ENCODE results near the gene UGT3A2. TPM values are rescaled to one million over a fixed set of nuclear protein-coding genes. Genes with fewer than 3 reads are reported as not detected.
"Not testable (repeated sequence)": the region's sequence is repeated elsewhere in the genome, so short reads cannot be mapped to it uniquely, and the experiment has no call there.

Gene UGT3A2
- polyA plus RNA-seq, 3 donors = not detected

DNA sequence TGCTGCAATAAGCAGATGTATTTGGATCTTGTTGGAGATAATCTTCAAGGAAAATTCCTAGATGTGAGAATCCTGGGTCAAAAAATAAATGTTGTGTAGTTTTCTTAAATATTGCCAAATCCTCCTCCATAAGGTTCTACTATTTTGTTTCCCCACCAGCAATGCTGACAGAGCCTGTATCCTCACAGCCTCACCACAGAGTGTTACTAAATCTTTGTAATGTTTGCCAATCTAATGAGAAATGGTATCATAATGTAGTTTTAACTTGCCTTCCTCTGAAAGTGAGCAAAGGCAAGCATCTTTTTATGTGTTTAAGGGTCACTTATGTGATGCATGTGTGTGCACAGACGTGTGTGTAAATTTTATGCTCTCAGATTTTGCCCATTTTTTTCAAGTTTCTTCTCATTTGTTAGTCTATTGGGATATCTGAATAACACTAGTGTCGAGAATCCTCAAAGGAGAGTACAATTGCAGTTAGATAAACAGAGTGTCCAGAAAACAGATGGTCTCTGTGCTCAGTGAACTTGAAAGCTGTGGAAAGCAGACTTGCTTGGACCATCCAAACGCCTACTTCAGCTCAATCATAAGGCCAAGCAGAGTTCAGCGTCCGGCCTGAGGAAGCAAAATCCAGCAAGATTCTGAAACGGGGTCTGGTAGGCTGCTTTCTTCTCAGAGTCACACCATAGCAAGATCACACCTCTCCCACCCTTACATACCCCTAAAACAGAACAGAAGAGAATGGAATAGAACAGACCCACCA lies 39.8 kb downstream of the UGT3A2 start:
- Histone ChIP-seq H3K27me3 (ENCODE audit: control insufficient read depth in 2 of 2, insufficient read depth in 2 of 2, low read length in 2 of 2) (no peaks in the 10 kb centered on the region), H4K20me1 (ENCODE audit: insufficient read depth, low read length) (no peaks in the 10 kb centered on the region), H3K9me3 (replicated peaks in 1 of 2; ENCODE audit: control insufficient read depth in 1 of 2, insufficient read depth in 1 of 2, low read length in 2 of 2) (peaks cover 0 to 8% of the 10 kb centered on the region in 2 donors), H3K4me2 (replicated peaks; ENCODE audit: extremely low read depth, low read length, poor library complexity, severe bottlenecking) (no peak overlapping the region), H3K9ac (ENCODE audit: insufficient read depth, low read length, poor library complexity, severe bottlenecking) (no peak overlapping the region), H3K27ac (ENCODE audit: low read depth in 1 of 2, low read length in 2 of 2) (no peak overlapping the region), H3K4me3 (replicated peaks in 1 of 3; ENCODE audit: low read depth in 2 of 3, low read length in 3 of 3) (no peak overlapping the region), H3K79me2 (ENCODE audit: insufficient read depth, low read length) (no peaks in the 10 kb centered on the region), H3K36me3 (replicated peaks in 1 of 2; ENCODE audit: control insufficient read depth in 1 of 2, insufficient read depth in 2 of 2, low read length in 2 of 2) (no peaks in the 10 kb centered on the region), H3K4me1 (ENCODE audit: control insufficient read depth in 1 of 2, insufficient read depth in 2 of 2, low read length in 2 of 2) (no peaks in the 10 kb centered on the region), H2AFZ (ENCODE audit: insufficient read depth, low read depth, low read length, poor library complexity, severe bottlenecking) (no peak overlapping the region)
- 100% methylated on average over 3 of the region's 6 CpGs for WGBS (ENCODE audit: insufficient coverage)
- H3K4me1 Mint-ChIP-seq = no peaks in the 10 kb centered on the region
- intact Hi-C loops (cut with micrococcal nuclease) = no loop called here
- H3K4me3 Mint-ChIP-seq = no peak overlapping the region
- DNase-seq = no peak
- H3K9me3 Mint-ChIP-seq = peaks cover 5 to 19% (median 12%) of the 10 kb centered on the region in 7 donors
- H3K27ac Mint-ChIP-seq = no peak overlapping the region
- H3K27me3 Mint-ChIP-seq (ENCODE audit: low read depth in 3 of 3) = no peaks in the 10 kb centered on the region
- H3K36me3 Mint-ChIP-seq = no peaks in the 10 kb centered on the region
- TF ChIP-seq, protein P1, sequence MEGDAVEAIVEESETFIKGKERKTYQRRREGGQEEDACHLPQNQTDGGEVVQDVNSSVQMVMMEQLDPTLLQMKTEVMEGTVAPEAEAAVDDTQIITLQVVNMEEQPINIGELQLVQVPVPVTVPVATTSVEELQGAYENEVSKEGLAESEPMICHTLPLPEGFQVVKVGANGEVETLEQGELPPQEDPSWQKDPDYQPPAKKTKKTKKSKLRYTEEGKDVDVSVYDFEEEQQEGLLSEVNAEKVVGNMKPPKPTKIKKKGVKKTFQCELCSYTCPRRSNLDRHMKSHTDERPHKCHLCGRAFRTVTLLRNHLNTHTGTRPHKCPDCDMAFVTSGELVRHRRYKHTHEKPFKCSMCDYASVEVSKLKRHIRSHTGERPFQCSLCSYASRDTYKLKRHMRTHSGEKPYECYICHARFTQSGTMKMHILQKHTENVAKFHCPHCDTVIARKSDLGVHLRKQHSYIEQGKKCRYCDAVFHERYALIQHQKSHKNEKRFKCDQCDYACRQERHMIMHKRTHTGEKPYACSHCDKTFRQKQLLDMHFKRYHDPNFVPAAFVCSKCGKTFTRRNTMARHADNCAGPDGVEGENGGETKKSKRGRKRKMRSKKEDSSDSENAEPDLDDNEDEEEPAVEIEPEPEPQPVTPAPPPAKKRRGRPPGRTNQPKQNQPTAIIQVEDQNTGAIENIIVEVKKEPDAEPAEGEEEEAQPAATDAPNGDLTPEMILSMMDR (IDR thresholded peaks at IDR 0.05) = no peak

DNA sequence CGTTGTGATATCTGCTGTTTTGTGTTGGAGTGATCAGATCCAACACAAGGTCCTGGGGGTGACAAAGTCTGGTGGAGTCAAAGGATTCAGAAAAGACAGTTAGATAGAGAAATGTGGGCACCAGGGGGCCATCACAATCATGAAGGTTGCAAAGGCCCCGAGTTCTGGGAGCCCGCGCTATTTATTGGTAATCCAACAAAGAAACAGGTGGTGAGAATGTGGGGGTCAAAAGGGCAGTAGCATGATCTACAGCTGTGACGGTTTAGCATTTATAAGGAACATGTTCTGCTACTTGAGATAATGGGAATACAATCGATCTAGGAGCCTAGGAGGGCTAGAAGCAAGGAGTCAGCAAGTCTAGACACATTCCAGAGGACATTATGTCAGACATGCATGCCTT lies 44.4 kb downstream of the UGT3A2 start:
- H3K36me3 Mint-ChIP-seq; H3K27me3 ChIP-seq (ENCODE audit: control insufficient read depth in 2 of 2, insufficient read depth in 2 of 2, low read length in 2 of 2); H3K9ac ChIP-seq (ENCODE audit: insufficient read depth, low read length, poor library complexity, severe bottlenecking); H3K4me1 ChIP-seq (ENCODE audit: control insufficient read depth in 1 of 2, insufficient read depth in 2 of 2, low read length in 2 of 2); H3K36me3 ChIP-seq (replicated peaks in 1 of 2; ENCODE audit: control insufficient read depth in 1 of 2, insufficient read depth in 2 of 2, low read length in 2 of 2); H3K27me3 Mint-ChIP-seq (ENCODE audit: low read depth in 3 of 3); DNase-seq; H2AFZ ChIP-seq (ENCODE audit: insufficient read depth, low read depth, low read length, poor library complexity, severe bottlenecking); H3K79me2 ChIP-seq (ENCODE audit: insufficient read depth, low read length); H3K4me2 ChIP-seq (replicated peaks; ENCODE audit: extremely low read depth, low read length, poor library complexity, severe bottlenecking); H3K27ac ChIP-seq (ENCODE audit: low read depth in 1 of 2, low read length in 2 of 2); H4K20me1 ChIP-seq (ENCODE audit: insufficient read depth, low read length); H3K4me3 ChIP-seq (replicated peaks in 1 of 3; ENCODE audit: low read depth in 2 of 3, low read length in 3 of 3); H3K9me3 ChIP-seq (replicated peaks in 1 of 2; ENCODE audit: control insufficient read depth in 1 of 2, insufficient read depth in 1 of 2, low read length in 2 of 2); intact Hi-C loops (cut with micrococcal nuclease); H3K27ac Mint-ChIP-seq; H3K4me1 Mint-ChIP-seq; H3K4me3 Mint-ChIP-seq: not testable (repeated sequence)
- 94% methylated on average over 4 of the region's 6 CpGs for WGBS (ENCODE audit: insufficient coverage)
- peaks cover 6 to 23% (median 15%) of the 10 kb centered on the region in 7 donors for H3K9me3 Mint-ChIP-seq

DNA sequence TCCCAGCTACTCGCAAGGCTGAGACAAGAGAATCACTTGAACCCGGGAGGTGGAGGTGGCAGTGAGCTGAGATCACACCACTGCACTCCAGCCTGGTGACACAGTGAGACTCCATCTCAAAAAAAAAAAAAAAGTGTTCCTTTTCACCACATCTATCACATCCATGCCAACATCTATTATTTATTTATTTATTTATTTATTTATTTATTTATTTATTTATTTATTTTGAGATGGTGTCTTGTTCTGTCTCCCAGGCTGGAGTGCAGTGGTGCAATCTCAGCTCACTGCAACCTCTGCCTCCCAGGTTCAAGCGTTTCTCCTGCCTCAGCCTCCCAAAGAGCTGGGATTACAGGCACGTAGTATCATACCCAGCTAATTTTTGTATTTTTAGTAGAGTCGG lies 47.1 kb downstream of the UGT3A2 start:
- H3K9me3 Mint-ChIP-seq = peaks cover 19 to 35% (median 27%) of the 10 kb centered on the region in 7 donors
- WGBS (ENCODE audit: insufficient coverage) = 93% methylated on average over 4 of the region's 5 CpGs
- not testable (repeated sequence) for H3K27ac Mint-ChIP-seq

More for the DNA sequence above, 47.1 kb downstream of the UGT3A2 start:
- intact Hi-C loops (cut with micrococcal nuclease); H3K27me3 Mint-ChIP-seq (ENCODE audit: low read depth in 3 of 3); H3K36me3 Mint-ChIP-seq; H2AFZ ChIP-seq (ENCODE audit: insufficient read depth, low read depth, low read length, poor library complexity, severe bottlenecking); H3K4me1 ChIP-seq (ENCODE audit: control insufficient read depth in 1 of 2, insufficient read depth in 2 of 2, low read length in 2 of 2); H4K20me1 ChIP-seq (ENCODE audit: insufficient read depth, low read length); H3K36me3 ChIP-seq (replicated peaks in 1 of 2; ENCODE audit: control insufficient read depth in 1 of 2, insufficient read depth in 2 of 2, low read length in 2 of 2); H3K4me1 Mint-ChIP-seq; H3K9ac ChIP-seq (ENCODE audit: insufficient read depth, low read length, poor library complexity, severe bottlenecking); H3K27ac ChIP-seq (ENCODE audit: low read depth in 1 of 2, low read length in 2 of 2); H3K4me3 ChIP-seq (replicated peaks in 1 of 3; ENCODE audit: low read depth in 2 of 3, low read length in 3 of 3); H3K4me3 Mint-ChIP-seq; H3K79me2 ChIP-seq (ENCODE audit: insufficient read depth, low read length); DNase-seq; H3K27me3 ChIP-seq (ENCODE audit: control insufficient read depth in 2 of 2, insufficient read depth in 2 of 2, low read length in 2 of 2); H3K4me2 ChIP-seq (replicated peaks; ENCODE audit: extremely low read depth, low read length, poor library complexity, severe bottlenecking): not testable (repeated sequence)
- peaks cover 8 to 22% of the 10 kb centered on the region in 2 donors for H3K9me3 ChIP-seq (replicated peaks in 1 of 2; ENCODE audit: control insufficient read depth in 1 of 2, insufficient read depth in 1 of 2, low read length in 2 of 2)
